Measurements from ENCODE around the gene CLDN15.

DNA sequence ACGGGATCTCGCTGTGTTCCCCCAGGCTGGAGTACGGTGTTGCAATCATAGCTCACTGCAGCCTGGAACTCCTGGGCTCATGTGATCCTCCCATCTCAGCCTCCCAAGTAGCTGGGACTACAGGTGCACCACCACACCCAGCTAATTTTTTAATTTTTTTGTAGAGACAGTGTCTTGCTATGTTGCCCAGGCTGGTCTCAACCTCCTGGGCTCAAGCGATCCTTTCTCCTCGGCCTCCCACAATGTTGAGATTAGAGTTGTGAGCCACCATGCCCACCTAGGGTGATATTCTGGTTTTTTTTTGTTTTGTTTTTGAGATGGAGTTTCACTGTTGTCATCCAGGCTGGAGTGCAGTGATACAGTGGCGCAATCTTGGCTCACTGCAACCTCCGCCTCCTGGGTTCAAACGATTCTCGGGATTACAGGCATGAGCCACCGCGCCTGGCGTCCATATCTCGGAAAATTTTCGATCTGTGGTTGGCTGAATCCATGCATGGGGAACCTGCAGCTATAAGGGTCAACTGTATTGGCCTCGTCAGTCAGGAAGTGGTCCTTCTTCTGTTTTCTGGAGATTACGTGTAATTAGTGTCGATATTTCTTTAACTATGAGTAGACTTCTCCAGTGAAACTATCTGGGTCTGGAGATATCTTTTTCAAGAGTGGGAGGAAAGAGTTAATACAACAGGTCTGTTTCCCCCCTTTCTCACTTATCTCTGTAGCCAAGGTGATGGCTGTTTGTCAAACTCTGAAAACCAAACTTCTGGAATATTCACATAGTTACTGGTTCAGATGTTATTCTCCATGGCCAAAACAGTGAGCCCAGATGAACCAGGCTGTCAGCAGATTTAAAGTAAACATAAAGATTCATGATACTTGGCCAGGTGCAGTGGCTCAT is 28.3 kb upstream of the CLDN15 start:
- TF ChIP-seq POLR2A (IDR thresholded peaks at IDR 0.05; ENCODE audit: low read depth, low read length) (no peak), POLR2AphosphoS5 (IDR thresholded peaks at IDR 0.05; ENCODE audit: low read depth, low read length) (no peak), TAF1 (IDR thresholded peaks at IDR 0.05; ENCODE audit: low read depth, low read length) (no peak), SPI1 (IDR thresholded peaks at IDR 0.05; ENCODE audit: low read depth, low read length) (no peak), PAX5 (IDR thresholded peaks at IDR 0.05; ENCODE audit: insufficient read depth, low read length, severe bottlenecking) (no peak), POU2F2 (IDR thresholded peaks at IDR 0.05; ENCODE audit: low read depth, low read length) (no peak)
